Body of pancreas (tissue), 4 donors: ENCODE measurements around the gene LMX1B. TPM values are rescaled to one million over a fixed set of nuclear protein-coding genes. Genes with fewer than 3 reads are reported as not detected.

ENCODE experiments used
- ATAC-seq: fragments of 150-250 bp; one replicate; pipeline ENCODE4 v1.9.1; 2016
- DNase-seq, 4 donors: peaks; one replicate each; pipeline ENCODE4 v3.0.0-alpha.2; 2019
- H3K27ac ChIP-seq, 4 donors: fragments of 200-600 bp; sonication (generic); 1 replicate in 3 of 4; 2 replicates in 1 of 4; pipeline versions ENCODE4 v1.5.1 to v1.6.1; 2016 to 2019; ENCODE audit warnings: mild to moderate bottlenecking in 1 of 4, mixed read lengths in 1 of 4, moderate library complexity in 1 of 4
- H3K27me3 ChIP-seq, 2 donors: fragments of 200-600 bp; sonication (generic); one replicate each; pipeline ENCODE4 v1.6.0; 2016; ENCODE audit warnings: mild to moderate bottlenecking in 1 of 2
- H3K36me3 ChIP-seq, 2 donors: fragments of 200-600 bp; sonication (generic); replicated peaks in 1 of 2; 2 replicates each; pipeline ENCODE4 v1.5.1; 2016; ENCODE audit warnings: low read depth in 2 of 2; ENCODE audit not compliant: insufficient read depth in 1 of 2
- H3K4me1 ChIP-seq: fragments of 200-600 bp; sonication (generic); one replicate; pipeline ENCODE4 v1.6.0; 2016
- H3K4me3 ChIP-seq, 2 donors: fragments of 200-600 bp; sonication (generic); 1 replicate in 1 of 2; 2 replicates in 1 of 2; pipeline ENCODE4 v1.5.1; 2016 to 2019
- H3K9me3 ChIP-seq, 3 donors: fragments of 200-600 bp; sonication (generic); 1 replicate in 2 of 3; 2 replicates in 1 of 3; pipeline ENCODE4 v1.5.1; 2016
- POLR2A ChIP-seq, 3 donors: fragments of 450-650 bp; IDR thresholded peaks; one replicate each; pipeline ENCODE4 v1.6.1; 2016; ENCODE audit warnings: antibody characterized with exemption in 3 of 3, mild to moderate bottlenecking in 2 of 3
- WGBS, 2 donors: methylation state at CpG; one replicate each; pipeline ENCODE4 v1.1.5; 2017; 5-methylcytosine and 5-hydroxymethylcytosine counted together
- intact Hi-C: fragments of 100-400 bp; cut with DNase I; formaldehyde crosslinking; loops from one replicate; pipeline ENCODE4 v1.15.1; 2023
- total RNA-seq, 2 donors: library from RNA; depleted of rRNA; stranded (reverse); fragments of >200 nt; gene quantifications; one replicate each; pipeline ENCODE4 v1.1.0, GENCODE V29; 2016
- TF ChIP-seq, protein P1 (sequence below), 7 experiments: fragments of 450-650 bp in 4 of 7; fragments of 200-600 bp in 3 of 7; sonication (generic) in 3 of 7; IDR thresholded peaks; one replicate each; pipeline ENCODE4 v1.5.1; 2016 to 2019; ENCODE audit warnings: antibody characterized with exemption in 7 of 7

LMX1B gene
- total RNA-seq, 2 donors from 2014 or later: 0.26 TPM; not detected in 1

DNA sequence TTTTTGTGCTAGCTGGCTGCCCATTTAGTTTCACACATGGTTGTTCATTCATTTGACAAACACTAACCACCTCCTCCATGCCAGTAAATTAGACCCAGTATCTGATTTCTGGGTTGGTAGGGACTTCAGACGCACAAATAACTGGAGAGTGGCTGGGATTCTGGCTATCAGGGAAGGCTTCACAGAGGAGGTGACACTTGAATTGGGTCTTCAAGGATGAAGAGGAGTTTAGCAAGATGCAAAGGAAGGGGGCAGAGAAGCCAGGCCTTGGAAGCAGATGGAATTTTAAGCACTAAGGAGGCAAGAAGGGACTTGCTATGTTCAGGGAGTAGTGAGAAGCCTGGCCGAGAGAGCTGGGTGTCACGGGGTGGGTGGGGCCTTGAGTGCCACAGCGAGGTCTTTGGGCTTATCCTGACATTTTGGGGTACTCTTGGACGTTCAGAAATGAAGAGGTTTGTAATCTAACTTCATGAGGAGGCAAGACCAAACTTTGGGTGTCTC lies 71.3 kb downstream of the LMX1B start:
- 67 to 70% methylated on average over 5 of the region's 5 CpGs for WGBS, 2 donors
- intact Hi-C loops: no loop called here
- ATAC-seq (no peak), DNase-seq (no peak)
- Histone ChIP-seq H3K27me3 (peaks cover 0 to 20% of the 10 kb centered on the region in 2 donors), H3K4me3 (no peak overlapping the region), H3K9me3 (no peaks in the 10 kb centered on the region), H3K36me3 (no peaks in the 10 kb centered on the region), H3K4me1 (peaks cover 7% of the 10 kb centered on the region), H3K27ac (no peak overlapping the region)
- TF ChIP-seq POLR2A (IDR thresholded peaks at IDR 0.05): no peak
- TF ChIP-seq, protein P1, sequence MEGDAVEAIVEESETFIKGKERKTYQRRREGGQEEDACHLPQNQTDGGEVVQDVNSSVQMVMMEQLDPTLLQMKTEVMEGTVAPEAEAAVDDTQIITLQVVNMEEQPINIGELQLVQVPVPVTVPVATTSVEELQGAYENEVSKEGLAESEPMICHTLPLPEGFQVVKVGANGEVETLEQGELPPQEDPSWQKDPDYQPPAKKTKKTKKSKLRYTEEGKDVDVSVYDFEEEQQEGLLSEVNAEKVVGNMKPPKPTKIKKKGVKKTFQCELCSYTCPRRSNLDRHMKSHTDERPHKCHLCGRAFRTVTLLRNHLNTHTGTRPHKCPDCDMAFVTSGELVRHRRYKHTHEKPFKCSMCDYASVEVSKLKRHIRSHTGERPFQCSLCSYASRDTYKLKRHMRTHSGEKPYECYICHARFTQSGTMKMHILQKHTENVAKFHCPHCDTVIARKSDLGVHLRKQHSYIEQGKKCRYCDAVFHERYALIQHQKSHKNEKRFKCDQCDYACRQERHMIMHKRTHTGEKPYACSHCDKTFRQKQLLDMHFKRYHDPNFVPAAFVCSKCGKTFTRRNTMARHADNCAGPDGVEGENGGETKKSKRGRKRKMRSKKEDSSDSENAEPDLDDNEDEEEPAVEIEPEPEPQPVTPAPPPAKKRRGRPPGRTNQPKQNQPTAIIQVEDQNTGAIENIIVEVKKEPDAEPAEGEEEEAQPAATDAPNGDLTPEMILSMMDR (IDR thresholded peaks at IDR 0.05): no peak

DNA sequence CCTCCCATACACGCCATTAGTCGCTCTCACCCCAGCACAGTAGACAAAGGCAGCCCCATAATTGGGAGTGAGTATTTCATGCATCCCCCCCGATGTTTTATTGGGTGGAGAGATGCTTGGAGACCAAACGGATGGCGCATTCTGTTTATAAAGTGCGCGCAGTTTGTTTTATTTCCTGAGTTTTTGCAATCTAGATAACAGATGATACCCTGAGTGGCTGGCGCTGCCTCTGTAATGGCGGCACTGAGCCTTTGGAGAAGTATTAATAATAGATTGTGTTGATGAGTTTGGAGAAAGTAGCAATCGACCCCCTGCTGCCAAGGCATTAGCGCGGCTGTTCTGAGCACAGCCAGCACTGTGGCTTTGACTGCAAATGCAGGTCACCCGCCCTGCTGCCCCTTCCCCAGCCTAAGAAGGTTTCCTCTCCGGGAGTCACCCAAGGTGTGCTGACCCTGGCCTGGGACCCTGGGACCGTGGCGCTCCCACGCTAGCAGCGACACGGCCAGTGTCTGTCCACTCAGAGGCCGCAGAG lies 74.3 kb downstream of the LMX1B start:
- Histone ChIP-seq H3K4me3 (no peak overlapping the region), H3K4me1 (no peaks in the 10 kb centered on the region), H3K36me3 (no peaks in the 10 kb centered on the region), H3K27me3 (peaks cover 0 to 16% of the 10 kb centered on the region in 2 donors), H3K9me3 (no peaks in the 10 kb centered on the region), H3K27ac (no peak overlapping the region)
- intact Hi-C loops: no loop called here
- ATAC-seq: no peak
- TF ChIP-seq POLR2A (IDR thresholded peaks at IDR 0.05): no peak
- TF ChIP-seq, protein P1 (IDR thresholded peaks at IDR 0.05): no peak
- WGBS, 2 donors: 66 to 68% methylated on average over 18 of the region's 20 CpGs
- no peak for DNase-seq

DNA sequence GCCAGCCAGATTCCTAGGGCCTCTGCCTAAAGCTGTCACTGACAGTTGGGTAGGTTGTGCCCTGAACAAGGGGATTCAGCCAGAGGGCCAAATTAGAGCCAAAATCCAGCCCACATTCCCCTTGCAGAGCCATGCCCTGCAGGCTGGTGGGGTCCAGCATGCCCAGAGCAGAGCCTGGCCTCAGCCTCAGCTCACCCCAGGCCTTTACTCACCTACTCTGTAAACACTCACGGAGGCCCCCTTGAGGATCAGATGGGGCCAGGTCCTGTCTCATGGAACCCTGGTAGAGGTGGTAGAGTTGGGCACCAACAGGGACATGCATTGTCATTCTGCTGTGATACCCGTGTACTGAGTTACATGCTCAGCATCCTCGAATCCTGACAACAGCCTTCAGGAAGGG lies 74.9 kb downstream of the LMX1B start:
- intact Hi-C loops: no loop called here
- DNase-seq: no peak
- H3K27ac ChIP-seq: no peak overlapping the region
- H3K36me3 ChIP-seq: no peaks in the 10 kb centered on the region
- no peaks in the 10 kb centered on the region for H3K4me1 ChIP-seq
- no peak for ATAC-seq
- 84 to 94% methylated on average over 2 to 3 of the region's 3 CpGs for WGBS, 2 donors
- H3K27me3 ChIP-seq: peaks cover 0 to 14% of the 10 kb centered on the region in 2 donors
- H3K9me3 ChIP-seq: no peaks in the 10 kb centered on the region
- H3K4me3 ChIP-seq: no peak overlapping the region
- no peak for TF ChIP-seq POLR2A (IDR thresholded peaks at IDR 0.05)
- TF ChIP-seq, protein P1 (IDR thresholded peaks at IDR 0.05): no peak

DNA sequence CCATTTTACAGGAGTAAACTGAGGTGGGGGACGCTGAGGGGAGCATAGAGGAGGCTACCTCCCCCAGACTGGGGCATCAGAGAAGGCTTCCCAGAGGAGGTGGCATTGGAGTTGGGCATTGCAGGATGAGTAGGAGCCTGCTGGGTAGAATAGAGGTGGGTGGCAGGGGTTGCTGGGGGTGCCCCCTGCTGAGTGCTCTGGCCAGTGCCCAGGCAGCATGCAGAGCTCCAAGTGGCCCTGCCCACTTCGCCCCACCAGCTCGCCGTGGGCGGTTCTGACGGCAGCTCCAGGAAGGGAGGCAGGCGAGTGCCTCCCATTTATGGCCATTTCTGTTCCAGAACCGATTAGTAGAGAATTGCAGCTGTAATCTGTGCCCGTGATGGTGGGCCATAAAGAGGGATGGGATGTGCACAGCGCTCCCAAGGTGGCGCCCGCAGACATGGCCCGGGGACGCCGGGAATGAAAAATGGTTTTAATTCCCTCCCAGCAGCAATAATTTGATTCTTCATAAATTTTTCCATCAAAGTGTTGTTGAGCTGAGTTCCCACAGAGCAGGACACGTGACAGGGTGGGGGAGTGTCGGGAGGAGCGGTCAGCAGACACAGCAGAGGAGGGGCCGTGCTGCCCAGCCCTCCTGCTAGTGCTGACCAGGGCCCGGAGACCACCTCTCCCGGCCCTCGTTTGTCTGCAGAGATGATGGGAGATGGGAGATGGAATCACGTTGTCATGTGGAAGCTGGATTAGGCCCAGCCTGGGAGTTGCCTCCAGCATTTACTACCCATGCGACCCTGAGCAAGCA lies 75.5 kb downstream of the LMX1B start:
- H3K27me3 ChIP-seq: peaks cover 0 to 10% of the 10 kb centered on the region in 2 donors
- no peak for TF ChIP-seq POLR2A (IDR thresholded peaks at IDR 0.05)
- TF ChIP-seq, protein P1 (IDR thresholded peaks at IDR 0.05): no peak
- WGBS, 2 donors: 57 to 61% methylated on average over 20 to 24 of the region's 24 CpGs

More for the DNA sequence above, 75.5 kb downstream of the LMX1B start:
- H3K4me3 ChIP-seq: no peak overlapping the region
- H3K4me1 ChIP-seq: no peaks in the 10 kb centered on the region
- ATAC-seq (no peak), DNase-seq (no peak)
- no peaks in the 10 kb centered on the region for H3K9me3 ChIP-seq
- intact Hi-C loops: no loop called here
- H3K27ac ChIP-seq: no peak overlapping the region
- H3K36me3 ChIP-seq: no peaks in the 10 kb centered on the region
